Fibroblast of the aortic adventitia (primary cell): ENCODE results near the gene PRSS16. TPM values are rescaled to one million over a fixed set of nuclear protein-coding genes. Genes with fewer than 3 reads are reported as not detected.
A peak's percentile ranks its signal among the peaks of the same experiment; 100 is the strongest.

Experiments
- DNase-seq: peaks from one replicate; pipeline ENCODE4 v3.0.0-alpha.2; 2010; ENCODE audit warnings: low read depth
- H3K4me3 ChIP-seq: 2 replicates; pipeline ENCODE4 v1.5.1; 2011; ENCODE audit warnings: low read depth, mild to moderate bottlenecking, control low read depth, low read length, moderate library complexity
- total RNA-seq: library from RNA; depleted of rRNA; stranded (reverse); fragments of >200 nt; gene quantifications from 2 replicates; pipeline ENCODE4 v1.2.3, GENCODE V29; 2012; ENCODE audit warnings: low replicate concordance
- TF ChIP-seq, protein P1 (sequence below): IDR thresholded peaks from 2 replicates; pipeline ENCODE4 v1.5.1; 2011; ENCODE audit warnings: mild to moderate bottlenecking, low read length, control low read depth, inconsistent platforms; ENCODE audit not compliant: insufficient read depth

PRSS16 gene
- total RNA-seq, 1 donor: not detected

- TF ChIP-seq, protein P1, sequence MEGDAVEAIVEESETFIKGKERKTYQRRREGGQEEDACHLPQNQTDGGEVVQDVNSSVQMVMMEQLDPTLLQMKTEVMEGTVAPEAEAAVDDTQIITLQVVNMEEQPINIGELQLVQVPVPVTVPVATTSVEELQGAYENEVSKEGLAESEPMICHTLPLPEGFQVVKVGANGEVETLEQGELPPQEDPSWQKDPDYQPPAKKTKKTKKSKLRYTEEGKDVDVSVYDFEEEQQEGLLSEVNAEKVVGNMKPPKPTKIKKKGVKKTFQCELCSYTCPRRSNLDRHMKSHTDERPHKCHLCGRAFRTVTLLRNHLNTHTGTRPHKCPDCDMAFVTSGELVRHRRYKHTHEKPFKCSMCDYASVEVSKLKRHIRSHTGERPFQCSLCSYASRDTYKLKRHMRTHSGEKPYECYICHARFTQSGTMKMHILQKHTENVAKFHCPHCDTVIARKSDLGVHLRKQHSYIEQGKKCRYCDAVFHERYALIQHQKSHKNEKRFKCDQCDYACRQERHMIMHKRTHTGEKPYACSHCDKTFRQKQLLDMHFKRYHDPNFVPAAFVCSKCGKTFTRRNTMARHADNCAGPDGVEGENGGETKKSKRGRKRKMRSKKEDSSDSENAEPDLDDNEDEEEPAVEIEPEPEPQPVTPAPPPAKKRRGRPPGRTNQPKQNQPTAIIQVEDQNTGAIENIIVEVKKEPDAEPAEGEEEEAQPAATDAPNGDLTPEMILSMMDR: no peak
- no peak overlapping the region for H3K4me3 ChIP-seq
- no peak for DNase-seq
Measured at GRCh38 chr6:27275025-27275956, 27.8 kb downstream of the PRSS16 start.

GRCh38 chr6:27279513-27280063 is 32.1 kb downstream of the PRSS16 start:
- H3K4me3 ChIP-seq: peak overlapping the region; percentile 48
- TF ChIP-seq, protein P1: no peak
- no peak for DNase-seq

DNA sequence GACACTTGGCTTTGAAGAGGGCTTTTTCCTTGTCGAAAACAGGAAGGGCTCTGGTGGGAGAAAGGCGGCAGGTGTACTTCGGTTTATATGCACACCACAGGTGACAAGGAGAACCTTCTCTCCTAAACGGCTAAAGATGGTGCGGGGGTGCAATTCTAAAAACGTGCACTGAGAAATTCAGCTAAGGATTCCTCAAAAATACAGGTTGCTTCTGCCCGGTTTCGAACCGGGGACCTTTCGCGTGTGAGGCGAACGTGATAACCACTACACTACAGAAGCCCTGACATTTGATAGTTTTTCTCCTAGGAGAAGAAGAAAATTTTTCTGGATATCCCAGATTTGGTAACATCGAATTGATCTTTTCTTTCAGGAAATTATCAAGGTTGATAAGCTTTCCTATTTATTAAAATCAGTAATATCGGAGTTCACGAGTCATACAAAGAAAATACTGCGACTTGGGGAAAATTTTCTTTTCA is 32.6 kb downstream of the PRSS16 start:
- TF ChIP-seq, protein P1: no peak

GRCh38 chr6:27280540-27281000 is 33.1 kb downstream of the PRSS16 start:
- H3K4me3 ChIP-seq: peak overlapping the region; percentile 42
- DNase-seq: peak; percentile 14

More for the DNA sequence above, 32.6 kb downstream of the PRSS16 start:
- H3K4me3 ChIP-seq: peak overlapping the region; percentile 48
- peak; percentile 61 for DNase-seq

DNA sequence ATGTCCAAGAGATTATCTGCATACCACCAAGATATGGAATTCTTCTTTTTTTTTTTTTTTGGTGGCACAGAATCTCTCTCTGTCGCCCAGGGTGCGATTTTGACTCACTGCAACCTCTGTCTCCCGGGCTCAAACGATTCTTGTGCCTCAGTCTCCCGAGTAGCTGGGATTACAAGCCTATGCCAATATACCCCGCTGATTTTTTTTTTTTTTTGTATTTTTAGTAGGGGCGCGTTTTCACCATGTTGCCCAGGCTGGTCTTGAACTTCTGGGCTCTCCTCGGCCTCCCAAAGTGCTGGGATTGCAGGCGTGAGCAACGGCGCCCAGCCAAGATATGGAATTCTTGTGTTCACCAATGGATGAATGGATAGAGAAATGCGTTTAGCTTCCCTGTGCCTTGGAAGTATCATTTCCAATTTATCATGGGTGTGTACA is 33.6 kb downstream of the PRSS16 start:
- no peak for DNase-seq
- TF ChIP-seq, protein P1: no peak
- no peak overlapping the region for H3K4me3 ChIP-seq

More at GRCh38 chr6:27280540-27281000, 33.1 kb downstream of the PRSS16 start:
- TF ChIP-seq, protein P1: no peak

DNA sequence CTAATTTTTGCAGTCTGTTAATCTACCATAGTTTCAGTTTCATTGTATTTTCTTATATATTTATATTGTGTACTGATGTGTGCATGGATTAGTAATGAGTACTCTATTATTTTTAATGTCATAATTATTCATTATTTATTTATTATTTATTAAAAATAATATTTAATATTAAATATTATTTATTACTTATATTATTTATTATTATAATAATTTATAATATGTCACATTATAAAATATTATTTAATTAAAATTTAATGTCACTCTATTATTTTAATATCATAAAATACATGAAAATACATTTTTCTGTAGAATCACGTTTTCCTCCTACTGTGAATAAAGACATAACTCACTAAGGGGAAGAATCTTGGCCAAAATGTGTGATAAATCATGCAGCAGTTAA is 34.1 kb downstream of the PRSS16 start:
- DNase-seq: no peak
- TF ChIP-seq, protein P1: no peak
- no peak overlapping the region for H3K4me3 ChIP-seq
